ENCODE data around the gene WDR73.
A peak's percentile ranks its signal among the peaks of the same experiment; 100 is the strongest.

Gene WDR73

DNA sequence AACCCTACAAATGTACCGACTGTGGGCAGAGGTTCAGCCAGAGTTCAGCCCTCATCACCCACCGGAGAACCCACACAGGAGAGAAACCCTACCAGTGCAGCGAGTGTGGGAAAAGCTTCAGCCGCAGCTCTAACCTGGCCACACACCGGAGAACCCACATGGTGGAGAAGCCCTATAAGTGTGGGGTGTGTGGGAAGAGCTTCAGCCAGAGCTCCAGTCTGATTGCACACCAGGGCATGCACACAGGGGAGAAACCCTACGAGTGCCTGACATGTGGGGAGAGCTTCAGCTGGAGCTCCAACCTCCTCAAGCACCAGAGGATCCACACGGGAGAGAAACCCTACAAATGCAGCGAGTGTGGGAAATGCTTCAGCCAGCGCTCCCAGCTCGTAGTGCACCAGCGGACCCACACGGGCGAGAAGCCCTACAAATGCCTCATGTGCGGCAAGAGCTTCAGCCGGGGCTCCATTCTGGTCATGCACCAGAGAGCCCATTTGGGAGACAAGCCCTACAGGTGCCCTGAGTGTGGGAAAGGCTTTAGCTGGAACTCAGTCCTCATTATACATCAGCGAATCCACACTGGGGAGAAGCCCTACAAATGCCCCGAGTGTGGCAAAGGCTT, 32.6 kb downstream of the WDR73 start:
- H3K4me3 ChIP-seq (ENCODE audit: low read depth, low read length) = no peak overlapping the region
- H3K36me3 ChIP-seq (replicated peaks) = peaks cover 28% of the 10 kb centered on the region
- DNase-seq = no peak
- no peaks in the 10 kb centered on the region for H3K27me3 ChIP-seq (replicated peaks)
- in situ Hi-C loops (cut with HindIII; ENCODE audit: low pct_ligation_motif_present, low sequenced_read_pairs) = no loop called here
- TF ChIP-seq, protein P1, sequence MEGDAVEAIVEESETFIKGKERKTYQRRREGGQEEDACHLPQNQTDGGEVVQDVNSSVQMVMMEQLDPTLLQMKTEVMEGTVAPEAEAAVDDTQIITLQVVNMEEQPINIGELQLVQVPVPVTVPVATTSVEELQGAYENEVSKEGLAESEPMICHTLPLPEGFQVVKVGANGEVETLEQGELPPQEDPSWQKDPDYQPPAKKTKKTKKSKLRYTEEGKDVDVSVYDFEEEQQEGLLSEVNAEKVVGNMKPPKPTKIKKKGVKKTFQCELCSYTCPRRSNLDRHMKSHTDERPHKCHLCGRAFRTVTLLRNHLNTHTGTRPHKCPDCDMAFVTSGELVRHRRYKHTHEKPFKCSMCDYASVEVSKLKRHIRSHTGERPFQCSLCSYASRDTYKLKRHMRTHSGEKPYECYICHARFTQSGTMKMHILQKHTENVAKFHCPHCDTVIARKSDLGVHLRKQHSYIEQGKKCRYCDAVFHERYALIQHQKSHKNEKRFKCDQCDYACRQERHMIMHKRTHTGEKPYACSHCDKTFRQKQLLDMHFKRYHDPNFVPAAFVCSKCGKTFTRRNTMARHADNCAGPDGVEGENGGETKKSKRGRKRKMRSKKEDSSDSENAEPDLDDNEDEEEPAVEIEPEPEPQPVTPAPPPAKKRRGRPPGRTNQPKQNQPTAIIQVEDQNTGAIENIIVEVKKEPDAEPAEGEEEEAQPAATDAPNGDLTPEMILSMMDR (IDR thresholded peaks at IDR 0.05; ENCODE audit: low read depth, low read length, missing control alignments) = no peak
- H3K27ac ChIP-seq = no peak overlapping the region

DNA sequence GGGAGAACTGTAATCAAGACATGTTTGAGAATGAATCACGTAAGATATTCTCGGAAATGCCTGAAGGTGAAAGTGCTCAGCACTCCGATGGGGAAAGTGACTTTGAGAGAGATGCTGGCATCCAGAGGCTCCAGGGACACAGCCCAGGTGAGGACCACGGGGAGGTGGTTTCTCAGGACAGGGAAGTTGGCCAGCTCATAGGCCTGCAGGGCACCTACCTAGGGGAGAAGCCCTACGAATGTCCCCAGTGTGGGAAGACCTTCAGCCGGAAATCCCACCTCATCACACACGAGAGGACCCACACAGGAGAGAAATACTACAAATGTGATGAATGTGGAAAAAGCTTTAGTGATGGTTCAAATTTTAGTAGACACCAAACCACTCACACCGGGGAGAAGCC, 33.5 kb downstream of the WDR73 start:
- Histone ChIP-seq H3K27me3 (replicated peaks) (no peaks in the 10 kb centered on the region), H3K36me3 (replicated peaks) (peaks cover 28% of the 10 kb centered on the region), H3K27ac (no peak overlapping the region), H3K4me3 (ENCODE audit: low read depth, low read length) (no peak overlapping the region)
- in situ Hi-C loops (cut with HindIII; ENCODE audit: low pct_ligation_motif_present, low sequenced_read_pairs) = no loop called here
- TF ChIP-seq, protein P1 (IDR thresholded peaks at IDR 0.05; ENCODE audit: low read depth, low read length, missing control alignments) = no peak
- DNase-seq = no peak

DNA sequence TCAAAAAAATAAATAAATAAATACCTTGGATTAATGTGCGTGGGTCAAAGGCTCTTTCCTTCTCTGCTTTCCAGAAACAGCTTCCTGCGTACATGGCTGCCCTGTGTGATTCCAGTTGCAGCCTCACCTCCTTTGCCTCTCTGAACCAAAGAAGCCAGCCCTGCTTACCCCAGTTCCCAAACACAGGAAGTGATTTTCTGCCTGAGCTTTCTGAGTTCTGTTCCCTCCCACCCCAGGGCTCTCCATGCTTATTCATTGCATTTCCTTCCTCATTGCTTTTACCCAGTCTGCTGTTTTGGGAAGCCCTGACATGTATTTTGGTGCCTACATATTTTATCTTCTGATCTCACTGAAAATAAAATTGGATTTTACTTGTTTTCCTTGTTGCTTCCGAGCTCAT, 37.8 kb downstream of the WDR73 start:
- no peak for DNase-seq
- Histone ChIP-seq H3K36me3 (replicated peaks) (peaks cover 8% of the 10 kb centered on the region), H3K4me3 (ENCODE audit: low read depth, low read length) (no peak overlapping the region), H3K27ac (no peak overlapping the region), H3K27me3 (replicated peaks) (no peaks in the 10 kb centered on the region)
- TF ChIP-seq, protein P1 (IDR thresholded peaks at IDR 0.05; ENCODE audit: low read depth, low read length, missing control alignments) = no peak
- in situ Hi-C loops (cut with HindIII; ENCODE audit: low pct_ligation_motif_present, low sequenced_read_pairs) = no loop called here

DNA sequence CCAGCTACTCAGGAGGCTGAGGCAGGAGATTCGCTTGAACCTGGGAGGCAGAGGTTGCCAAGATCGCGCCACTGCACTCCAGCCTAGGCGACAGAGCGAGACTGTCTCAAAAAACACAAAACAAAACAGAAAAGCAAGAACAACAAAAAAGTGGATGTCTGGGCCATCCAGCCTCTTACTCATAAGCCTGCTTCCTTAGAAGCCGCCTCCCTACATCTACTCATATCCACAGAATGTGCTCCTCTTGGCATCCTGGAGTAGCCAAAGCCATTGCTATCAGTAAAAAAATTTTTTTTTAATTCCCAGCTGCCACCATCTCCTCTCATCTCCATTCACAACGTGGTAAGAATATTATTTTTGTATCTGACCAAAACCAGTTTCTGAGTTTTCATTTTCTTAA, 42.5 kb downstream of the WDR73 start:
- Histone ChIP-seq H3K27me3 (replicated peaks) (no peaks in the 10 kb centered on the region), H3K36me3 (replicated peaks) (peaks cover 10% of the 10 kb centered on the region), H3K4me3 (ENCODE audit: low read depth, low read length) (no peak overlapping the region), H3K27ac (no peak overlapping the region)
- in situ Hi-C loops (cut with HindIII; ENCODE audit: low pct_ligation_motif_present, low sequenced_read_pairs) = no loop called here
- peak; percentile 40 for DNase-seq
- TF ChIP-seq, protein P1 (IDR thresholded peaks at IDR 0.05; ENCODE audit: low read depth, low read length, missing control alignments) = no peak

DNA sequence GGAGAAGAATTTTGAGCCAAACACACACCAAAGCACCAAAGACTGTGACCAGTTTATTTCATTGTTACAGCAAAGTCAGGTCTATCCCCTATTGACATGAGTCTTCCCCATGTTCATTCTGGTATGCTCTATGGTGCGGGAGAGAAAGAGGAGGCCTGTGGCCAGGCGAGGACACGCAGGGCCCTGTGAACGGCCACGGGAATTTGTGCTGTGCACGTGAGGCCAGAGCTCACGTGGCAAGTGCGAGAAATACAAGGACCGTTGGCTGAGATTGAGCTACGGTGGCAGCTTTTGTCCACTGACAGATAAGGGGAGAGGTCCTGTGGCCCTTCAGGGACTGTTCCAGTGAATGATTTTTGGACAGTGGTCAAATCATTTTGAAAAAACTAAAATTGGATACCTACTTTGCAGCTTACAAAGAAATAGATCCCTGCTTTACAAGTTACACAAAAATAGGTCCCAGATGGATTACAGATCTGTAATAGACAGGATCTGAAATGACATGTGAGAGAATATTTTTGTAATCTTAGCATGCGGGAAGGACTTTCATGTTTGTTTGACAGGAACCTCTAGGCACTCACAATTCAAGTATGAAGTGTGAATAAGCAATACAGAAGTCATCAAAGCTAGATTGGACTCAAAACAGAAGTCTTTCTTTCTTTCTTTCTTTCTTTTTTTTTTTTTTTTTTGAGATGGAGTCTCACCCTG, 44.1 kb downstream of the WDR73 start:
- TF ChIP-seq, protein P1 (IDR thresholded peaks at IDR 0.05; ENCODE audit: low read depth, low read length, missing control alignments) = no peak
- no peak overlapping the region for H3K27ac ChIP-seq
- DNase-seq = no peak
- no peaks in the 10 kb centered on the region for H3K27me3 ChIP-seq (replicated peaks)
- no peak overlapping the region for H3K4me3 ChIP-seq (ENCODE audit: low read depth, low read length)
- in situ Hi-C loops (cut with HindIII; ENCODE audit: low pct_ligation_motif_present, low sequenced_read_pairs) = no loop called here
- H3K36me3 ChIP-seq (replicated peaks) = peaks cover 22% of the 10 kb centered on the region
